D721Med (cell line): Measurements from ENCODE around the gene SIGMAR1.

Experiments used
- DNase-seq: peaks from one replicate; pipeline ENCODE4 v3.0.0; 2011; ENCODE audit warnings: low spot score; ENCODE audit not compliant: insufficient read length
- FAIRE-seq: peaks from 2 replicates; lab custom pipeline; 2011; peaks lifted over from hg19 to GRCh38; lab: Jason Lieb, UNC
- CTCF ChIP-seq: IDR thresholded peaks from 2 replicates; pipeline ENCODE4 v1.5.1; 2012; ENCODE audit warnings: mild to moderate bottlenecking, control low read depth; ENCODE audit not compliant: insufficient read depth; ENCODE audit errors: missing control alignments

Gene SIGMAR1

DNA sequence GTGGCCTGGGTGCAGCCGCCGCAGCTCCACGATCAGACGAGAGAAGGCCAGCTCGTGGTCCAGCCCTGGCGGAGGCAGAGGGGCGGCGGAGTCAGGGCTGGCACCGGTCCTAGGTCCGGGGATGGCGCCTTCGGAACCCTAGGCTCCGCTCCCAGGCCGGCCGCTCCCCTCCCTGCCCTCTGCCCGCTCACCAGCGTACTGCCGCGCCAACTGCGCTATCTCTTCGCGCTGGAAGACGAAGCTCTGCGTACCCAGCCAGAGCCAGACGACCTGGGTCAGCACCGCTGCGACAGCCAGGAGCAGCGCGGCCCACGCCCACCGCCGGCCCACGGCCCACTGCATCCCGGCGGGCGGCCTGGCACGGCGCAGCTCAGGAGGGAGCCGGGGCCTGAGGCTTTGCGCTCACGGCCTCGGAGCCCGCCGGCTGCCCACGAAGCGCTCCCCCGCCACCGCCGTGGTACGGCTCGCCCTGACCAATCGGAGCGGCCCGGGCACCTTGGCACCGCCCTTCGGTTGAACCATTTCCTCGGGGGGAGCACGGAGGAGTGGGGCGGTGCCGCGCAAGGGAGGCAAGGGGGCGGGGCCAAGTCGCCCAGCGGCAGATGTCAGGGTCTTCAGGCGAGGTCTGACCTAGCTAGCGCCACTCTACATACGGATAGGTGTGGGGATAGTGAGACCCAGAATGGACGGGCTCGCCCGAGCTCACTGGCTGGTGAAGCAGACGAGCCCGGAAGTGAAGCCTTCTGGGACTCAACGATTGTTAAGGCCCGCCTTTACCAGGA, at the start of gene SIGMAR1:
TSS of gene SIGMAR1 (minus strand) at position 432 of the 782 bp plus-strand sequence. CDS start at position 342, 90 bp downstream.
- no peak for FAIRE-seq
- DNase-seq: peak; percentile 87
- TF ChIP-seq CTCF: no peak

DNA sequence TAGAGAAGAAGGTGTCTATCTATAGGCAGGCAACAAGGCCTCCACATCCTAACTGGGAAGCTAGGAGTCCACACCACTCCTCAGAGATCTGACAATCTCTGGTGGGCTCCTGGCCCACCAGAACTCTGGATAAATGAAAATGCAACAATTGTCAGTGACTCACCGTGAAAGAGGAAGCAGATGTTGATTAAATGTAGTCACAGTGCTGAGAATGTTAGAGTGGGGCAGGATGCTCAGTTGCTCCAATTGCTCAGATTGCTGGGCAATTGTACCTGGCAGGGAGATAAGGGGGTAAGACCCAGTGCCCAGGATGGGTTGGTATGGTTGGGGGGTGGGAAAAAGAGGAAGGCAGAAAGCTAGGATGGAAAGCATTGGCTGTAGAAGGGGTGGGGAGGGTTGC, 49.1 kb upstream of the SIGMAR1 start:
- DNase-seq: no peak
- no peak for TF ChIP-seq CTCF
- no peak for FAIRE-seq

DNA sequence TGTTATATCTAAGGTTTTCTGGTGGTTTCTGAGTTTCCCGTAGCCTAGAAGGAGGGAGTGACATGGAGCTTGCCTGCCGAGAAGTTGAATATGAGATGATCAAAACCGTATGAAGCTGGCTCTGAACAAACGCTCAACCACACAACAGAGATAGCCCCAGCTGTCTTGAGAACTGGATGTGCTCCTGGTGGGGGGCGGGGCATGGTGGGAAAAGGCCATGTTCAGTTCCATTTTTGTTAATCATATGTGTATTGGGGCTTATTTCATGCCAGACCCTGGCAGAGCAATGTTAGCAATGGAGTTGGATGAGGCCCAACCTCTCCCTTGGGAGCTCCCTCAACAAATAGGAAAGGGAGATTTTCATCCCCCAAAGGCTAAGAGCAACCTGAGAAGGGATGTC, 48.6 kb upstream of the SIGMAR1 start:
- no peak for FAIRE-seq
- TF ChIP-seq CTCF: no peak

GRCh38 chr9:34685591-34685990, 48.0 kb upstream of the SIGMAR1 start:
- DNase-seq: no peak
- no peak for TF ChIP-seq CTCF
- no peak for FAIRE-seq

More for the DNA sequence above, 48.6 kb upstream of the SIGMAR1 start:
- DNase-seq: no peak

DNA sequence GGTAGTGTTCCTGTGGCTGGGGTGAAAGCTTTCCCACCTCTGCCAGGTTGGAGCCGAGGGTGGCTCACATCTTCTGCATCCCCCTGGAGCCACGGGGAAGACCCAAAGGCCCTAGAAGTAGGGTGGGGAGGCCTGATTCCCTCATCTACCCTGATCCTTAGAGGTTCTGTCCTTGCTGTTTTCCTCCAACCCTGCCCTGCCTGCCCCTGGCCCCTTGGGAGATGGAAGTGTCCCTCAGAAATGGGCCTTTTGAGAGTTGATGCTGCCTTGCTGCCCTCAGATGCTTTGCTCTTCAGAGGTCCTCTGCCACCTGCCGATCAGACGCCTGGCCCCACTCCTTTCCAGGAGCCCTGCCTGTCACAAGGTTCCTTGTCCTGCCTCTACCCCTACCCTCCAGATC, 47.2 kb upstream of the SIGMAR1 start:
- FAIRE-seq (no peak), DNase-seq (no peak)
- TF ChIP-seq CTCF: no peak

DNA sequence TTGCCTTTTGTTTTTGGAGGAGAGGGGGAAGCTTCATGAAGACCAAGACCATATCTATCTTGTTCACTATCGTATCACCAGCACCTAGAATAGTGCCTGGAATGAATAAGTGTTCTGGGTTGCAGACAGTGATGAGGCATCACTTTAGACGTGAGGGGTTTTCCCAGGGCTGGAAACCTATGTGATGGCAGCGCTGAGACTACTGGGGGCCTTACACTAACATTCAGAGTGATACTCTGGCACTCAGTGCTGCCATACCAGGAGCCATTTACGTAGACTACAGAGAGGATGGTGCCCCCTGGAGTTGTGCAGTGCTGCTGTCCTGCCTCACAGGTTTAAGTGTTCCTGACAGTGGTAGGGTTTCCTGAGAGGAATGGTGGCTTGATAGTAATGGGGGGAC, 46.6 kb upstream of the SIGMAR1 start:
- FAIRE-seq (no peak), DNase-seq (no peak)
- TF ChIP-seq CTCF: no peak

DNA sequence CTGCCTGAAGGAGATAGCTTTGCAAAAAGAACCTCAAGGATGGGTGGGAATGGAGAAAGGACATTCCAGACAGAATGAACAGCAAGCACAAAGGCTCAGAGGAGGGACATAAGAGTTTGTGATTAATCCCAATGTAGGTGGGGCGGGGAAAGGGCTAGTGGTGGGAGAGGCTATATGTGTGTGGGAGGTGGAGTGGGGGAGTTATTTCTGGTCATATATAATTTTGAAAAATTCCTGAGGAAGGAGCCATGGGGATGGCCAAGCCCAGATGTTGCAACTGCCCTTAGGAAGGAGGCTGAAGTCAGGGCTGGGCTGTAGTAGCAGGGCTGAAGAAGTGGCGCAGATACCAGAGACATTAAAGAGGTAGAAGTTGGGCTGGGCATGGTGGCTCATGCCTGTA, 38.3 kb upstream of the SIGMAR1 start:
- FAIRE-seq (no peak), DNase-seq (no peak)
- TF ChIP-seq CTCF: no peak
